HG02973 (cell line): ENCODE measurements around the gene CLDN7.
"Not testable (repeated sequence)": the region's sequence is repeated elsewhere in the genome, so short reads cannot be mapped to it uniquely, and the experiment has no call there.

Experiments
- ATAC-seq: cut with Tn5 transposase; IDR thresholded peaks from one replicate; pipeline ENCODE4 v1.9.1; 2021; ENCODE audit warnings: moderate library complexity; ENCODE audit not compliant: unreplicated experiment

CLDN7 gene

GRCh38 chr17:7256766-7257456 lies 5.4 kb downstream of the CLDN7 start:
- no peak for ATAC-seq

- no peak for ATAC-seq
Observed at GRCh38 chr17:7254511-7254910, 7.8 kb downstream of the CLDN7 start.

- ATAC-seq = no peak
Observed at GRCh38 chr17:7253082-7253481, 9.2 kb downstream of the CLDN7 start.

- ATAC-seq = peak; percentile 52
Observed at GRCh38 chr17:7252176-7253043, 9.9 kb downstream of the CLDN7 start, which contains the start of gene ELP5. Gene ELP5 (plus strand): TSS chr17:7252215. CDS start chr17:7252551, 336 bp downstream.

- ATAC-seq = peak; percentile 77
Observed at GRCh38 chr17:7251661-7252175, 10.6 kb downstream of the CLDN7 start, which contains the start of gene CTDNEP1. Gene CTDNEP1 (minus strand): TSS chr17:7251734. CDS start chr17:7251296, 438 bp downstream.

GRCh38 chr17:7250695-7251627 lies 11.3 kb downstream of the CLDN7 start:
- no peak for ATAC-seq

- ATAC-seq = no peak
Observed at GRCh38 chr17:7249830-7250229, 12.4 kb downstream of the CLDN7 start.

GRCh38 chr17:7249214-7249613 lies 13.1 kb downstream of the CLDN7 start:
- no peak for ATAC-seq

GRCh38 chr17:7248796-7249195 lies 13.5 kb downstream of the CLDN7 start:
- ATAC-seq = no peak

GRCh38 chr17:7246779-7247178 lies 15.5 kb downstream of the CLDN7 start:
- no peak for ATAC-seq

GRCh38 chr17:7243838-7244237 lies 18.4 kb downstream of the CLDN7 start:
- ATAC-seq = not testable (repeated sequence)

- no peak for ATAC-seq
Observed at GRCh38 chr17:7243453-7243729, 18.9 kb downstream of the CLDN7 start.

- ATAC-seq = peak; percentile 33
Observed at GRCh38 chr17:7242717-7243452, 19.4 kb downstream of the CLDN7 start.

GRCh38 chr17:7241783-7242716 lies 20.2 kb downstream of the CLDN7 start, which contains the start of gene GABARAP:
Gene GABARAP (minus strand): TSS chr17:7242449. CDS start chr17:7242330, 119 bp downstream.
- peak; percentile 21 for ATAC-seq

- no peak for ATAC-seq
Observed at GRCh38 chr17:7241090-7241733, 21.1 kb downstream of the CLDN7 start.

- ATAC-seq = no peak
Observed at GRCh38 chr17:7240375-7240774, 21.9 kb downstream of the CLDN7 start.

- ATAC-seq = peak; percentile 34
Observed at GRCh38 chr17:7239091-7240027, 22.9 kb downstream of the CLDN7 start, which contains the start of gene PHF23. Gene PHF23 (minus strand): TSS chr17:7239457. CDS start chr17:7239279, 178 bp downstream.
